IMR-90 (cell line): Measurements from ENCODE around the gene IL13RA1. TPM values are rescaled to one million over a fixed set of nuclear protein-coding genes. Genes with fewer than 3 reads are reported as not detected.

ENCODE experiments used
- ATAC-seq: fragments of 200-7000 bp; cut with Tn5 transposase; 2 replicates; pipeline ENCODE4 v1.9.1; 2020; ENCODE audit warnings: low read depth, mild to moderate bottlenecking, moderate library complexity
- BruUV-seq: library from RNA; stranded (reverse); fragments of 400-500 nt; replicated peaks from 2 replicates; lab custom pipeline; 2021; lab: Mats Ljungman, UMichigan
- CTCF ChIA-PET: fragments of 300-600 bp; formaldehyde crosslinking; extraction: SDS; loops from one replicate; lab custom pipeline; 2021; ENCODE audit warnings: antibody characterized with exemption; lab: Yijun Ruan, JAX
- POLR2A ChIA-PET: fragments of 300-600 bp; sonication (Branson Sonifier 250); formaldehyde crosslinking; loops from one replicate; lab custom pipeline; 2022; ENCODE audit warnings: antibody characterized with exemption; ENCODE audit not compliant: unreplicated experiment; lab: Charles Lee
- DNase-seq: peaks from one replicate; pipeline ENCODE4 v3.0.0; 2013
- H2AFZ ChIP-seq: replicated peaks from 2 replicates; pipeline ENCODE3; 2013; ENCODE audit warnings: low read length, mild to moderate bottlenecking; ENCODE audit not compliant: poor library complexity
- H2AK5ac ChIP-seq: 2 replicates; pipeline ENCODE4 v1.6.1; 2013; ENCODE audit warnings: low read depth, low read length, inconsistent platforms
- H2AK9ac ChIP-seq: replicated peaks from 2 replicates; pipeline ENCODE3; 2013; ENCODE audit warnings: mild to moderate bottlenecking, low read depth, low read length, moderate library complexity; ENCODE audit not compliant: poor library complexity
- H2BK120ac ChIP-seq: 2 replicates; pipeline ENCODE4 v1.6.1; 2013; ENCODE audit warnings: low read depth, low read length, inconsistent platforms
- H2BK15ac ChIP-seq: 3 replicates; pipeline ENCODE4 v1.6.1; 2013; ENCODE audit warnings: low read depth, low read length, inconsistent platforms
- H2BK20ac ChIP-seq: 2 replicates; pipeline ENCODE4 v1.6.1; 2013; ENCODE audit warnings: low read depth, mild to moderate bottlenecking, inconsistent platforms, low read length, moderate library complexity
- H2BK5ac ChIP-seq: 2 replicates; pipeline ENCODE4 v1.6.1; 2013; ENCODE audit warnings: mild to moderate bottlenecking, low read depth, low read length, inconsistent platforms; ENCODE audit not compliant: poor library complexity, severe bottlenecking
- H3K14ac ChIP-seq: replicated peaks from 2 replicates; pipeline ENCODE4 v1.6.1; 2013; ENCODE audit warnings: low read depth, low read length, inconsistent platforms
- H3K18ac ChIP-seq: 2 replicates; pipeline ENCODE4 v1.6.1; 2013; ENCODE audit warnings: low read depth, low read length, control low read depth
- H3K23ac ChIP-seq: 2 replicates; pipeline ENCODE4 v1.6.1; 2013; ENCODE audit warnings: low read depth, low read length, inconsistent platforms
- H3K27ac ChIP-seq: 2 replicates; pipeline ENCODE4 v1.5.1; 2013; ENCODE audit warnings: mild to moderate bottlenecking, control low read depth, low read length; ENCODE audit not compliant: insufficient read depth
- H3K27me3 ChIP-seq: 2 replicates; pipeline ENCODE4 v1.6.1; 2013; ENCODE audit warnings: low read length; ENCODE audit not compliant: control insufficient read depth, insufficient read depth
- H3K36me3 ChIP-seq: 2 replicates; pipeline ENCODE4 v1.6.1; 2013; ENCODE audit warnings: low read length, mixed read lengths; ENCODE audit not compliant: control insufficient read depth, insufficient read depth
- H3K4ac ChIP-seq: 2 replicates; pipeline ENCODE4 v1.6.1; 2013; ENCODE audit warnings: low read depth, low read length, inconsistent platforms
- H3K4me1 ChIP-seq: 2 replicates; pipeline ENCODE4 v1.6.1; 2013; ENCODE audit warnings: low read length, mixed read lengths; ENCODE audit not compliant: control insufficient read depth, insufficient read depth
- H3K4me2 ChIP-seq: 2 replicates; pipeline ENCODE4 v1.6.1; 2013; ENCODE audit warnings: low read depth, mild to moderate bottlenecking, control low read depth, low read length, moderate library complexity
- H3K4me3 ChIP-seq: 2 replicates; pipeline ENCODE4 v1.5.1; 2013; ENCODE audit warnings: low read depth, mild to moderate bottlenecking, control low read depth, low read length, moderate library complexity; ENCODE audit not compliant: insufficient read depth
- H3K56ac ChIP-seq: 2 replicates; pipeline ENCODE4 v1.6.1; 2013; ENCODE audit warnings: low read length, inconsistent platforms; ENCODE audit not compliant: insufficient read depth; ENCODE audit errors: extremely low read depth
- H3K79me1 ChIP-seq, 2 experiments: 2 replicates each; pipeline ENCODE4 v1.6.1; 2013; ENCODE audit warnings: low read length in 2 of 2, inconsistent platforms in 1 of 2, low read depth in 1 of 2
- H3K9ac ChIP-seq: 2 replicates; pipeline ENCODE4 v1.6.1; 2013; ENCODE audit warnings: low read depth, low read length, control low read depth
- H3K9me1 ChIP-seq: 2 replicates; pipeline ENCODE4 v1.6.1; 2013; ENCODE audit warnings: low read length, inconsistent platforms; ENCODE audit not compliant: insufficient read depth
- H3K9me3 ChIP-seq: 2 replicates; pipeline ENCODE4 v1.6.1; 2013; ENCODE audit warnings: low read length; ENCODE audit not compliant: control insufficient read depth, insufficient read depth
- H4K20me1 ChIP-seq: 2 replicates; pipeline ENCODE4 v1.6.1; 2013; ENCODE audit warnings: low read length, inconsistent platforms; ENCODE audit not compliant: insufficient read depth
- H4K5ac ChIP-seq: 2 replicates; pipeline ENCODE4 v1.6.1; 2013; ENCODE audit warnings: mild to moderate bottlenecking, low read depth, low read length, control low read depth
- H4K8ac ChIP-seq, 2 experiments: 2 replicates each; pipeline ENCODE4 v1.6.1; 2013; ENCODE audit warnings: low read depth in 2 of 2, low read length in 2 of 2, control low read depth in 1 of 2, inconsistent platforms in 1 of 2
- H4K91ac ChIP-seq: 2 replicates; pipeline ENCODE4 v1.6.1; 2013; ENCODE audit warnings: low read depth, low read length, inconsistent platforms; ENCODE audit not compliant: insufficient read depth
- BHLHE40 ChIP-seq: fragments of 150-350 bp; IDR thresholded peaks from 2 replicates; pipeline ENCODE4 v1.6.1; 2016; ENCODE audit warnings: mild to moderate bottlenecking, low read depth, low read length
- ELK1 ChIP-seq: fragments of 150-350 bp; IDR thresholded peaks from 2 replicates; pipeline ENCODE4 v1.6.1; 2016; ENCODE audit warnings: low read depth, mild to moderate bottlenecking, low read length, moderate library complexity, borderline replicate concordance
- NFE2L2 ChIP-seq: fragments of 150-350 bp; IDR thresholded peaks from 2 replicates; pipeline ENCODE4 v1.6.1; 2016; ENCODE audit warnings: low read depth, mild to moderate bottlenecking, low read length
- POLR2A ChIP-seq: IDR thresholded peaks from 2 replicates; pipeline ENCODE4 v1.6.1; 2012; ENCODE audit warnings: mild to moderate bottlenecking, low read depth, low read length
- SMC3 ChIP-seq: fragments of 150-350 bp; IDR thresholded peaks from 2 replicates; pipeline ENCODE4 v1.6.1; 2016; ENCODE audit warnings: low read depth, mild to moderate bottlenecking, antibody characterized with exemption, low read length, moderate library complexity
- WGBS, 2 experiments: methylation state at CpG; one replicate each; pipeline versions ENCODE4 v1.1.5 to v1.1.7; 2013; ENCODE audit warnings: missing lambda C conversion rate in 2 of 2; ENCODE audit not compliant: insufficient read length in 1 of 2; ENCODE audit errors: extremely low coverage in 2 of 2; 5-methylcytosine and 5-hydroxymethylcytosine counted together
- dilution Hi-C: fragments of 300-500 bp; cut with HindIII; formaldehyde crosslinking; loops from one replicate; pipeline ENCODE4 v1.14.3; 2018; ENCODE audit warnings: low sequenced_read_pairs; ENCODE audit not compliant: unreplicated experiment
- in situ Hi-C: fragments of 300-500 bp; cut with MboI; formaldehyde crosslinking; loops from 3 replicates; pipeline ENCODE4 v1.14.3; 2019; ENCODE audit warnings: low sequenced_read_pairs, inconsistent platforms, mixed read lengths
- intact Hi-C: fragments of 100-400 bp; cut with micrococcal nuclease; formaldehyde crosslinking; loops from 2 replicates; pipeline ENCODE4 v1.10.0; 2022
- polyA plus RNA-seq, 3 experiments: library from polyadenylated mRNA; depleted of rRNA; stranded (reverse); fragments of >200 nt; gene quantifications; 2 replicates each; pipeline ENCODE4 v1.2.3, GENCODE V29; 2012; ENCODE audit warnings: low replicate concordance in 1 of 3
- total RNA-seq: library from RNA; depleted of rRNA; stranded (reverse); fragments of >200 nt; gene quantifications from 2 replicates; pipeline ENCODE4 v1.2.3, GENCODE V29; 2012

IL13RA1 gene
- total and polyA plus RNA-seq, 2 of the 4 experiments (the other 2 are of a cell fraction), result 24.2 to 31.7 TPM

GRCh38 chrX:118779581-118779980 is 52.2 kb downstream of the IL13RA1 start:
- H3K9me1 ChIP-seq, result no peaks in the 10 kb centered on the region
- WGBS, 2 experiments, result no CpG with 5 or more reads among the region's 2 CpGs
- H2BK15ac ChIP-seq, result no peak overlapping the region
- no peak overlapping the region for H4K8ac ChIP-seq
- H3K27me3 ChIP-seq, result no peaks in the 10 kb centered on the region
- DNase-seq (no peak), ATAC-seq (no peak)
- H2BK120ac ChIP-seq, result no peak overlapping the region
- H2AFZ ChIP-seq, result no peak overlapping the region
- no peak overlapping the region for H3K4me2 ChIP-seq
- ChIA-PET POLR2A (no interaction called here), CTCF (no interaction called here)
- no peak overlapping the region for H2BK20ac ChIP-seq
- no peak overlapping the region for H3K14ac ChIP-seq
- in situ Hi-C loops (no loop called here), dilution Hi-C loops (no loop called here), intact Hi-C loops (no loop called here)
- no peak overlapping the region for H3K23ac ChIP-seq
- no peaks in the 10 kb centered on the region for H4K20me1 ChIP-seq
- no peak overlapping the region for H3K27ac ChIP-seq
- no peaks in the 10 kb centered on the region for H3K9me3 ChIP-seq
- H3K79me1 ChIP-seq, result no peaks in the 10 kb centered on the region; a peak in 1 of 4 replicates
- no peak overlapping the region for H3K9ac ChIP-seq
- TF ChIP-seq SMC3 (no peak), ELK1 (no peak), POLR2A (no peak), BHLHE40 (no peak), NFE2L2 (no peak)
- no peak overlapping the region for H4K91ac ChIP-seq
- BruUV-seq, result no TSS peak
- H2AK5ac ChIP-seq, result no peak overlapping the region
- H3K4ac ChIP-seq, result no peak overlapping the region
- H2AK9ac ChIP-seq, result no peak overlapping the region
- H2BK5ac ChIP-seq, result no peak overlapping the region
- no peak overlapping the region for H3K4me3 ChIP-seq
- no peak overlapping the region for H3K56ac ChIP-seq
- no peak overlapping the region for H4K5ac ChIP-seq
- no peaks in the 10 kb centered on the region; the same call in 1 of the 2 replicates for H3K36me3 ChIP-seq
- H3K4me1 ChIP-seq, result no peaks in the 10 kb centered on the region; the same call in 1 of the 2 replicates
- H3K18ac ChIP-seq, result no peak overlapping the region
